ENCODE results near the gene GET4.

Gene GET4

GRCh38 chr7:873367-874002 is 2.9 kb upstream of the GET4 start (continued):
- no peak for TF ChIP-seq ZSCAN18 (tag by site-specific recombination; IDR thresholded peaks at IDR 0.05)
- TF ChIP-seq ZNF571 (tag by site-specific recombination; IDR thresholded peaks at IDR 0.05), result no peak
- no peak for TF ChIP-seq ZNF302 (tag by site-specific recombination; IDR thresholded peaks at IDR 0.05; ENCODE audit: low read depth)
- no peak for TF ChIP-seq KLF8 (tag by site-specific recombination; IDR thresholded peaks at IDR 0.05)
- no peak for TF ChIP-seq ZNF16 (tag by site-specific recombination; IDR thresholded peaks at IDR 0.05; ENCODE audit: low read depth)
- no peak for TF ChIP-seq ZNF558 (tag by site-specific recombination; IDR thresholded peaks at IDR 0.05)
- no peak for TF ChIP-seq ZNF600 (tag by site-specific recombination; IDR thresholded peaks at IDR 0.05)
- no peak for TF ChIP-seq ZNF670 (tag by site-specific recombination; IDR thresholded peaks at IDR 0.05; ENCODE audit: low read depth)
- no peak for TF ChIP-seq ZNF585B (tag by site-specific recombination; IDR thresholded peaks at IDR 0.05)
- TF ChIP-seq ZNF747 (tag by site-specific recombination; IDR thresholded peaks at IDR 0.05), result no peak
- peak; percentile 89 for TF ChIP-seq SCRT2 (tag by site-specific recombination; IDR thresholded peaks at IDR 0.05)
- TF ChIP-seq ZSCAN23 (tag by site-specific recombination; IDR thresholded peaks at IDR 0.05), result no peak
- no peak for TF ChIP-seq RBAK (tag by site-specific recombination; IDR thresholded peaks at IDR 0.05)
- TF ChIP-seq KLF9 (tag by site-specific recombination; IDR thresholded peaks at IDR 0.05; ENCODE audit: low read depth), result no peak
- no peak for TF ChIP-seq ZNF658 (tag by site-specific recombination; IDR thresholded peaks at IDR 0.05)
- 0 out of 2 replicates have a peak, but pooled peaks have one; percentile 27 for TF ChIP-seq BCL11A (tag by site-specific recombination; IDR thresholded peaks at IDR 0.05; ENCODE audit: low read depth)
- no peak for TF ChIP-seq HOXA7 (CRISPR knock-in tag; IDR thresholded peaks at IDR 0.05; ENCODE audit: borderline replicate concordance)
- no peak for TF ChIP-seq ZNF830 (tag by site-specific recombination; IDR thresholded peaks at IDR 0.05; ENCODE audit: low read depth)
- TF ChIP-seq IKZF3 (tag by site-specific recombination; IDR thresholded peaks at IDR 0.05), result peak; percentile 55; the same call in 1 of the 2 replicates
- no peak for TF ChIP-seq WT1 (tag by site-specific recombination; IDR thresholded peaks at IDR 0.05)
- TF ChIP-seq SETDB1 (IDR thresholded peaks at IDR 0.05; ENCODE audit: insufficient read length, low read length), result no peak
- TF ChIP-seq ZNF473 (tag by site-specific recombination; IDR thresholded peaks at IDR 0.05), result no peak
- no peak for TF ChIP-seq ZFHX2 (tag by site-specific recombination; conservative IDR thresholded peaks at IDR 0.05)
- no peak for TF ChIP-seq ZNF785 (tag by site-specific recombination; IDR thresholded peaks at IDR 0.05)
- TF ChIP-seq ZBTB20 (tag by site-specific recombination; IDR thresholded peaks at IDR 0.05), result no peak
- TF ChIP-seq TSHZ1 (tag by site-specific recombination; IDR thresholded peaks at IDR 0.05; ENCODE audit: borderline replicate concordance), result no peak
- TF ChIP-seq ZNF354C (tag by site-specific recombination; IDR thresholded peaks at IDR 0.05; ENCODE audit: borderline replicate concordance, low read depth), result no peak
- no peak for TF ChIP-seq ZNF24 (tag by site-specific recombination; IDR thresholded peaks at IDR 0.05)
- TF ChIP-seq SCRT1 (tag by site-specific recombination; IDR thresholded peaks at IDR 0.05; ENCODE audit: borderline replicate concordance), result peak; percentile 65; the same call in 1 of the 2 replicates
- TF ChIP-seq ZNF660 (tag by site-specific recombination; IDR thresholded peaks at IDR 0.05), result peak; percentile 53; the same call in 1 of the 2 replicates
- no peak for TF ChIP-seq ZNF2 (tag by site-specific recombination; IDR thresholded peaks at IDR 0.05)
- TF ChIP-seq ZNF274 (IDR thresholded peaks at IDR 0.05; ENCODE audit: low read length), result no peak
- TF ChIP-seq ZNF274 (tag by site-specific recombination; IDR thresholded peaks at IDR 0.05; ENCODE audit: borderline replicate concordance), result no peak
- TF ChIP-seq CTCF (tag by site-specific recombination; IDR thresholded peaks at IDR 0.05), result peak; percentile 75
